ENCODE results near the gene TMEM107.

TMEM107 gene

DNA sequence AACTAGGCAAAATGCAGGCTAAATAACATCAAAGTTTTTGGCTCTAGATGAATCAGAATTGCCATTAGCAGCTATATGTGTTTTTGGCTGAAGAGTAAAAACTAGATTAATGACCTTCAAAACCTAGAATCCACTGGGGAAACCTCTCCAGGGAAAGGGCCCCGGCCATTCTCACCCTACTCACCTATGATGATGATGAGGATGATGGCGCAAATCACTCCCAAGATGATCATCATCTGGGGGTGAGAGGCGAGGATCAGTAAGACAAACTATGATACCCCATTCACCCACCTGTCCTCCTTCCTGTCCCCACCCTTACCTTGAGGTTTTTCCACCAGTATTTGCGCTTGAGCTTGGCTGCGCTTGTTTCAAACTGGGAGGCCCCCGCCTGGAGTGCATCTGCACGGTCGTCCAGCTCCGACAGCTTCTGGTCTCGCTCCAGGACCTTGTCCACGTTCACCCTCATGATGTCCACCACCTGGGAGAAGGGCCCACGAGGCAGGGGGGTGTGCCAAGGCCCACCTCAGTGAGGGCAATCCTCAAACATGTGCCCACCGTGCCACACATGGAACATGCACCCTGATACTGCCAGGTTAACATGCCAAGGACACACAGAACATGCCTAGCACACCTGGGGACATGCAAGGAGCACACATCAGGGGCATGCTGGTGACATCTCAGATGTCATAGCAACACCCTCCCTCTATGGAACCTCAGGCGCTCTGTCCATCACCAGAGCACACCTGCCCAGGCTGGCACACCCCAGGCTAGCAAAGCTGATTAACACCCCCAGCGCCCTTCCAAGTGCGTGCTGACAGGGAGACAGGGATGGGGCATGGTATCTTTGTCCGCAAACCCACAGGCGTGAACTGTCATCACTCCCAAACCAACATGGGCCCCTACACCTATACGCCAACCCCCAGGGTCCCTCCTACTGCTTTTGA lies 14.6 kb downstream of the TMEM107 start:
- no peak for DNase-seq

DNA sequence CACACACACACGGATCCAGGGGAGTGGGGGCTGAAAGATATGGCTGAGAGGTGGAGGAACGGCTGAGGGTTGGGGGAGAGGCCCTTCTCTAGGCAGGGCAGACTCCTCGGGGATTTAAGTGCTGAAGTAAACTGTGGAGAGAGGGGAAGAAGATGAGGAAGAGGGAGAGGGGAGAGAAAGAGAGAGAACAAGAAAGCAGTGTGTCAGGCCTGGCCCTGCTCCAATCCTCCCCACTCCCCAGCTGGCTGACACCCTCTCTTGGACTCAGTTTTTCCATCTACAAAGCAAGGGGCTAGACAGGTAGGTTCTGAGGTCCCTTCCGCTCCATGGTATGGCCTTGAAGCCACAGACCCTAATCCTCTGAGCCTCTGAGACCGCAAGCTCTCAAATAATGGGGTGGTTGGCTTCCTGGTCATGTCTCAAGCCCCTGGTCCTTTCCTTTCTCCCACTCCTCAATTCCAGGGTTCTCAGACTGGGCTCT lies 15.4 kb downstream of the TMEM107 start:
- no peak for DNase-seq

DNA sequence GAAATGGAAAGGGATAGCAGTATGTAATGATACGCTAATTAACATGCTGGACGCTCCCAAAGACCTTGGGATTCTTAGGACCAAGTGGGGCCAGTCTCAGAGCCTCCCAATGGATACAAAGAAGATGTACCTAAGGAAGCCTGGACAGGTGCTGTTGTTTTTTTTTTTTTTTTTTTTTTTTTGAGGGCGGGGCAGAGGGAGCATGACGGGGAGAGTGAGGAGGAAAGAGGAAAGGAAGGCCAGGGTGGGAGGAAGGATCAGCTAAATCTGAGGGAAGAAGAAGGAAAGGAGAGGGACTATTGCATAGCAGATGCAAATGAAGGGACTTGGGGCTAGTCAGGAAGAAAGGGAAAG lies 16.0 kb downstream of the TMEM107 start:
- DNase-seq = no peak

DNA sequence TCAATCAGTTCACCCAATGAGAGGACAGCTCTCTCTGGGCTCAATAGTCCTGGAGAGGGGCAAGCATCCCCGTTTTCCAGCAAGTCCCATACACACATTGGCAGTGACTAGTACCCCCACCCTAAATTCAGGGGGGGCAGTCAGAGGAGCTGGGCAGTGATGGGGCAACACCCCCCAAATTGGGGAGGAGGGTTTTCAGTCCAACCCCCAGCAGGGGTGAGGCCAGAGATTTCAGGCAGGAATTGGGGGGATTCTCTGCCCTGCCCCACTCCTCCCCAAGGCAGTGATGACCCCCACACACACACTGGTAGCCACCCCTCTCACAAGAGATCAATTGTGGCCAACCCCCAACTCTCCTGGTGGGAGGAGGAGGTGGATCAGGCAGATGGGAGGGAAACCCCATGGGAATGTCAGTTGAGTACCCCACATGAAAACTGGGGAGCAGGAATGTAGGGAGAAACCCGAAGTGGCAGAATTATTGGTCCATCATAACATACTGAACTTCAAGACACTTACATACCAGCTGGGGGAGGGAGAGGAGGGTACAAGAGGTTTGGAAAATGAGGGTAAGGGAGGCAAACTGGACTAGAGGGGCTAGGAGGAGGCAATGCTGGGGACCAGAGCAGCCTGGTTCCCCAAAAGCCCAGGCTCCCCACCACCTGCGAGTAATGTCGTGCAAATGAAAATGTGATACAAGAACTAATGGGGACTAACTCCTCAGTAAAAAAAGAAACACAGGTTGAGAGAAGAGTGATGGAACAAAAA lies 16.5 kb downstream of the TMEM107 start:
- no peak for DNase-seq

DNA sequence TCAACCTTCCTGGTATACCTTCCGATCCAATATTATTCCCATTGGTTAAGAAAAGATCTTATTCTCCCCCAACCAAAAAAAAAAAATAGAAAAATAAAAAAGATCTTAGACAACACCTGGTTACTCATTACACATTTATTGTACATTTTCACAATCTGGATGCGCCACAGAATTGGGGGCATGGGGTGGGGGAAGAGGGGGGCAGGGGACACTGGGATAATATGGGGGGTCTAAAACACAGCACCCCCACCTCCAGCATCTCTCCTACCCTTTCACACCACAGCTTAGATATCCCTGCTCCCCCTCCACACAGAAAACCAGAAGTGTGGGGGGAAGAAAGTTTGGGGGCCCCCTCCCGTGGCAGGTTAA lies 17.2 kb downstream of the TMEM107 start:
- DNase-seq = no peak

GRCh38 chr17:8158267-8159031 lies 17.7 kb downstream of the TMEM107 start:
- DNase-seq = peak; percentile 91

DNA sequence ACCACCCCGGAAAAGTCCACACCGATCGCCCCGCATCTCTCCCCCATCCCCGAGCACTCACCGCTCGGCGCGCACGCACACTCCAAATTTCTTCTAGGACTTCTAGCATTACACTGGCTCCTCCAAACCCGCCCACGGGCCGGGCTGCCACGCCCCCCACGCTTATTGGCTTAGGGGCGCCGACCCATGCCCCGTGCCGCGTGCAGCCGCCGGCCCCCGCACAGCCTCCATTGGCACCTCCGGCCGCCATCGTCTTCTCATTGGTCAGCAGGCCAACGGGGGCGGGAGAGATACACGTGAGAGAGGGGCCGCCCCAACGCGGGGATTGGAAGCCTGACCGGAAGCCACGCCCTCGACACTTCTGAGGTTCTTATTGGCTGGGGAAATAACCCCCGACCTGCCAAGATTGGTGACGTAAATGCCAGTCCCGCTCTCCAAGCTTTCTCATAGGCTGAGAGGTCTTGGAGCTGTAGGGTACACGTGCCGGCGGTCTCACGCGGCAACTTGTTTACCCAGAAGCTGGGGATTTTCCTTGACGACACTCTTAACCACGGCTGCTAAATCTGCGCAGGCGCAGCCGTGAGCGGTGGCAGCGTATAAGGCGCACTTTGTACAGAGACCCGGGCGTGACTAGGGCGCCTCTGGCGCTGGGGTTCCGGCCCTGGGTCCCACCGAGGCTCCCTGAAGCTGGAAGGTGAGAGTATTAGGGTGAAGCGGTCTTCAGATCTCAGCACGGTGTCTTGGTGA lies 19.8 kb downstream of the TMEM107 start:
- DNase-seq = peak; percentile 100

- no peak for DNase-seq
These were observed 20.3 kb downstream of the TMEM107 start for GRCh38 chr17:8155996-8156245.

GRCh38 chr17:8155231-8155995 lies 20.8 kb downstream of the TMEM107 start:
- peak; percentile 40 for DNase-seq

GRCh38 chr17:8154608-8155155 lies 21.5 kb downstream of the TMEM107 start:
- DNase-seq = no peak

DNA sequence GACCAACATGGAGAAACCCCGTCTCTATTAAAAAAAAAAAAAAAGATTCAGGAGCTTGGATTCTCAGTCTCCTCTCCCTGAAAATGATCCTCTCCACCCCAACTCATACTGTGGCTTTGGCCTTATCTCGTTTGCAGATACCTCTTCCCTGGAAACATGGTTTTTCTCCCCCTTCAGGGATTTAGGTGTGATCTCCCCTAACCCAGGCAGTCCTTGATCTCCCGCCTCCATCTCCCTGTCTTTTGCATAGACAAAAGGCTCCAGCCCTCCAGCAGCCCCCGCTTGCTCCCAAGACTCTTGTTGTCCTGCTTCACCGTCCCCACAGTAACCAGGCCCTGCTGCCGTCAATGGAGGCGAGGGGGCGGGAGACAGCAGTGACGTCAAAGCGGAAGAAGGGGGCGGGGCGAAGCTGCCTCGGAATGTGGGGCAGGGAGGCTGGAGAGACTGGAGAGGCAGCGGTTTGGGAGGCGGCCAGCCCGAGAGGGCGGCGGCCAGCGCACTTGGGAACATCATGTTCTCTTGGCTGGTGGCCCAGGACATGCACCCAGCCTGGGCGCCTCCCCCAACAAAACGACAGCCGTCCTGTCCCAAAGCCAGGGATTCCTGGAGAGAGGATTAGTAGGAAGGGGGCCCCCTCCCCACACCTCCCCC lies 22.1 kb downstream of the TMEM107 start:
- DNase-seq = peak; percentile 98

- peak; percentile 89 for DNase-seq
These were observed 22.6 kb downstream of the TMEM107 start for GRCh38 chr17:8153525-8153956.

DNA sequence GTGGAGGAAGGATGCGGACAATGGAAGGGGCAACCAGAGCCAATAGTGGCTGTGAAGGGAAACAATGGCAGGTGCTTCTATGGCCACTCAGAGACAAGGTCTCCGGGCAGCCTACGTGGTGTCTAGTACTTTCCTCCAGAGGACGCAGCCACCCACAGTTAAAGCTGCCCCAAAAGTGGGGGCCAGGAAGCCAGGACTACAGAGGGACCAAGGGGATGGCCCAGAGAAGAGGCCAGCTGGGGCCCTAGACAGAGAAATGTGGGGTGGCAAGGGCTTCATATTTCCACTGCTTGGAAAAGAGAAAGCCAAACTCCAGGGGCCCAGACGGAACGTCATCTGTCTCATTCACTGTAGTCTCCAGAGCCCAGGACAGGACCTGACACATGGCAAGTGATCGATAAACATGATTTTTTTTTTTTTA lies 23.1 kb downstream of the TMEM107 start:
- DNase-seq = no peak

- peak; percentile 98 for DNase-seq
These were observed 23.9 kb downstream of the TMEM107 start, which contains the start of gene PER1 for GRCh38 chr17:8152112-8152775. PER1 (minus strand) TSS chr17:8152404; CDS start chr17:8150706, 1,698 bp downstream.

- DNase-seq = peak; percentile 38
These were observed 24.5 kb downstream of the TMEM107 start for GRCh38 chr17:8151641-8152111.

DNA sequence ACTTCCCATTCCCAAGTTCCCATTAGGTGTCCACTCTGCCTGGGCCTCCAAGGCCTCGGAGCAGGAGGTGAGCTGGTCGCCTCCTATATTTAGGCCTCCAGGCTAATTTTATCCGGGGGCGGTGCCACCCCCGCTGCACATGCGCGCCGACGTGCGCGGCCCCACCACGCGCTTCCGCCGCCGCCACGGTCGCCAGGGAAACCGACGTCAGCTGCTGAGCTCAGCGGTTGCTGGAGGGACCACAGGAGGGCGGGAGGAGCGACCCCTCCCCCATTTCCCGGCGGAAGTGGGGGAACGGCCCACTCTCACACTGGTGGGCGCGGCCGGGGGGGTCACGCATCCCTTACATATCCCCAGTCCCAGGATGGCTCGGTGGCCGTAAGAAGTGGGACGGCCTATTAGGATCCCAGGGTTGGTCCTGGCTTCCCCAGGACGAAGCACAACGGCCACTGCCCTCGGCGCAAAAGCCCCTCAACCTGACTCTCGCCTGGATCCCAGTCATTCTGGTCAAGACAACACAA lies 25.0 kb downstream of the TMEM107 start:
- peak; percentile 71 for DNase-seq

- no peak for DNase-seq
These were observed 25.7 kb downstream of the TMEM107 start for GRCh38 chr17:8150194-8151119.

DNA sequence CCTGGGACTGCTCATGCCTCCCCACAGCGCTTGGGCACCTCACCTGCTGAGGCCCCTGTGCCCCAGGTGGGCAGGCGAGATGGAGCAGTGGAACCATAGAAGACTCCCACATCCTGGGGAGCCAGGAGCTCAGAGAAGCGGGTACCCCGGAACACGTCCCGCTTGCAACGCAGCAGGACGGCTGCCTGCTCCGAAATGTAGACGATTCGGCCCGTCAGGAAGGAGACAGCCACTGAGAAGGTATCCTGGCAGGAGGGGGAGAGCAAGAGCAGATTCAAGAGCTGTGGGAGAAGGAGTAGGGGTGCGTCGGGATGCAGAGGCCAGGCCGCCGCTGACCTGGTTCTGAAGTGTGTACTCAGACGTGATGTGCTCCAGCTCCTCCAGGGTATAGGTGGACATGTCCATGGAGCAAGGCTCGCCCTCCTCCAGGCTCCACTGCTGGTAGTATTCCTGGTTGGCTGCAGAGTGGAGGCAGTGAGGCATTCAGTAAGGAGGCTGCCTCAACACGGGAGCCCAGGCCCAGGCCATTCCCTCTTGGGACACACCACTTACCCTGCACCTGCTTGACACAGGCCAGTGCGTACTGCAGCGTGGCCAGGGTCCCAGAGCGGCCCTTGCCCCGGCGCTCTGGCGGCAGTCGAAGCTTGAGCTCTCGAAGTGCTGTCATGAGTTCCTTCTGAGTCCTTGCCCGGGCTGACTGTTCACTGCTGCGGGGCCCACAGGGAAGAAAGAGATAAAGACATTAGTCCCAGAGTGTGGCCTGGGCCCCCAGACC lies 26.6 kb downstream of the TMEM107 start:
- DNase-seq = no peak

Measured in hematopoietic multipotent progenitor cell treated with erythropoietin and hydrocortisone succinate and interleukin-3 and kit ligand, for 8 days (in vitro differentiated cells).